ENCODE results near the gene SLC35D2.
"Not testable (repeated sequence)": the region's sequence is repeated elsewhere in the genome, so short reads cannot be mapped to it uniquely, and the experiment has no call there.

DNA sequence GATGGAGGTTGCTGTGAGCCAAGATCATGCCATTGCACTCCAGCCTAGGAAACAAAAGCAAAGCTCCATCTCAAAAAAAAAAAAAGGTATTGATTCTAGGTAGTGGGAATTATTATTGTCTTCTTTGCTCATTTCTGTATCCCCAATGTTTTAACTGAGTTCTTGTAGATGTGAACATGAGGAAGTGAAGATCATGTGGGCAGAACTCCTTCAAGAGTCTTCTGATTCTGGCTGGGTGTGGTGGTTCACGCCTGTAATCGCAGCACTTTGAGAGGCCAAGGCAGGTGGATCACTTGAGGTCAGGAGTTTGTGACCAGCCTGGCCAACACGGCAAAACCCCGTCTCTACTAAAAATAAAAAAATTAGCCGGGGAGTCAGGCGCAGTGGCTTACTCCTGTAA, 8.0 kb downstream of the SLC35D2 start:
- TF ChIP-seq, protein P1, sequence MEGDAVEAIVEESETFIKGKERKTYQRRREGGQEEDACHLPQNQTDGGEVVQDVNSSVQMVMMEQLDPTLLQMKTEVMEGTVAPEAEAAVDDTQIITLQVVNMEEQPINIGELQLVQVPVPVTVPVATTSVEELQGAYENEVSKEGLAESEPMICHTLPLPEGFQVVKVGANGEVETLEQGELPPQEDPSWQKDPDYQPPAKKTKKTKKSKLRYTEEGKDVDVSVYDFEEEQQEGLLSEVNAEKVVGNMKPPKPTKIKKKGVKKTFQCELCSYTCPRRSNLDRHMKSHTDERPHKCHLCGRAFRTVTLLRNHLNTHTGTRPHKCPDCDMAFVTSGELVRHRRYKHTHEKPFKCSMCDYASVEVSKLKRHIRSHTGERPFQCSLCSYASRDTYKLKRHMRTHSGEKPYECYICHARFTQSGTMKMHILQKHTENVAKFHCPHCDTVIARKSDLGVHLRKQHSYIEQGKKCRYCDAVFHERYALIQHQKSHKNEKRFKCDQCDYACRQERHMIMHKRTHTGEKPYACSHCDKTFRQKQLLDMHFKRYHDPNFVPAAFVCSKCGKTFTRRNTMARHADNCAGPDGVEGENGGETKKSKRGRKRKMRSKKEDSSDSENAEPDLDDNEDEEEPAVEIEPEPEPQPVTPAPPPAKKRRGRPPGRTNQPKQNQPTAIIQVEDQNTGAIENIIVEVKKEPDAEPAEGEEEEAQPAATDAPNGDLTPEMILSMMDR (IDR thresholded peaks at IDR 0.05 in 8 of 11, conservative IDR thresholded peaks at IDR 0.05 in 3 of 11), result not testable (repeated sequence)
- TF ChIP-seq POLR2A, POLR2AphosphoS5 (IDR thresholded peaks at IDR 0.05): not testable (repeated sequence)

Data from spleen (tissue), 7 donors.